Body of pancreas (tissue), 4 donors: ENCODE data around the gene MARCO.

Source experiments
- CTCF ChIP-seq, 7 experiments: fragments of 450-650 bp in 4 of 7; fragments of 200-600 bp in 3 of 7; sonication (generic) in 3 of 7; IDR thresholded peaks; one replicate each; pipeline ENCODE4 v1.5.1; 2016 to 2019; ENCODE audit warnings: antibody characterized with exemption in 7 of 7
- POLR2A ChIP-seq, 3 donors: fragments of 450-650 bp; IDR thresholded peaks; one replicate each; pipeline ENCODE4 v1.6.1; 2016; ENCODE audit warnings: antibody characterized with exemption in 3 of 3, mild to moderate bottlenecking in 2 of 3

GRCh38 chr2:119029297-119029696 is 87.3 kb downstream of the MARCO start:
- no peak for TF ChIP-seq POLR2A (IDR thresholded peaks at IDR 0.05)
- TF ChIP-seq CTCF (IDR thresholded peaks at IDR 0.05): no peak
